Measurements from ENCODE around the gene ZNF467.

DNA sequence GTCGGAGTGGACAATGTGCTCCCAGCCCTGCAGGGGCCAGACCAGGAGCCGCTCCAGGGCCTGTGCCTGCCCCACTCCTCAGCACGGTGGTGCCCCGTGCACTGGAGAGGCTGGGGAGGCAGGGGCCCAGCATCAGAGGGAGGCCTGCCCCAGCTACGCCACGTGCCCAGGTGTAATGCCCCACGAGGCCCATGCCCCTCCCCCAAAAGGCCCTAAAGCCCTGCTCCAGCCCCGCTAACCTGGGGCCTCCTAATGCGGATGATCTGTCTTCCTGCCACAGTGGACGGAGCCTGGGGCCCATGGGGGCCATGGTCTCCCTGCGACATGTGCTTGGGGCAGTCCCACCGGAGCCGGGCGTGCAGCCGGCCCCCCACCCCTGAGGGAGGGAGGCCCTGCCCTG is 41.1 kb upstream of the ZNF467 start:
- TF ChIP-seq, protein P1, sequence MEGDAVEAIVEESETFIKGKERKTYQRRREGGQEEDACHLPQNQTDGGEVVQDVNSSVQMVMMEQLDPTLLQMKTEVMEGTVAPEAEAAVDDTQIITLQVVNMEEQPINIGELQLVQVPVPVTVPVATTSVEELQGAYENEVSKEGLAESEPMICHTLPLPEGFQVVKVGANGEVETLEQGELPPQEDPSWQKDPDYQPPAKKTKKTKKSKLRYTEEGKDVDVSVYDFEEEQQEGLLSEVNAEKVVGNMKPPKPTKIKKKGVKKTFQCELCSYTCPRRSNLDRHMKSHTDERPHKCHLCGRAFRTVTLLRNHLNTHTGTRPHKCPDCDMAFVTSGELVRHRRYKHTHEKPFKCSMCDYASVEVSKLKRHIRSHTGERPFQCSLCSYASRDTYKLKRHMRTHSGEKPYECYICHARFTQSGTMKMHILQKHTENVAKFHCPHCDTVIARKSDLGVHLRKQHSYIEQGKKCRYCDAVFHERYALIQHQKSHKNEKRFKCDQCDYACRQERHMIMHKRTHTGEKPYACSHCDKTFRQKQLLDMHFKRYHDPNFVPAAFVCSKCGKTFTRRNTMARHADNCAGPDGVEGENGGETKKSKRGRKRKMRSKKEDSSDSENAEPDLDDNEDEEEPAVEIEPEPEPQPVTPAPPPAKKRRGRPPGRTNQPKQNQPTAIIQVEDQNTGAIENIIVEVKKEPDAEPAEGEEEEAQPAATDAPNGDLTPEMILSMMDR (IDR thresholded peaks at IDR 0.05; ENCODE audit: insufficient read depth, low read length) = no peak
- TF ChIP-seq, protein P2, sequence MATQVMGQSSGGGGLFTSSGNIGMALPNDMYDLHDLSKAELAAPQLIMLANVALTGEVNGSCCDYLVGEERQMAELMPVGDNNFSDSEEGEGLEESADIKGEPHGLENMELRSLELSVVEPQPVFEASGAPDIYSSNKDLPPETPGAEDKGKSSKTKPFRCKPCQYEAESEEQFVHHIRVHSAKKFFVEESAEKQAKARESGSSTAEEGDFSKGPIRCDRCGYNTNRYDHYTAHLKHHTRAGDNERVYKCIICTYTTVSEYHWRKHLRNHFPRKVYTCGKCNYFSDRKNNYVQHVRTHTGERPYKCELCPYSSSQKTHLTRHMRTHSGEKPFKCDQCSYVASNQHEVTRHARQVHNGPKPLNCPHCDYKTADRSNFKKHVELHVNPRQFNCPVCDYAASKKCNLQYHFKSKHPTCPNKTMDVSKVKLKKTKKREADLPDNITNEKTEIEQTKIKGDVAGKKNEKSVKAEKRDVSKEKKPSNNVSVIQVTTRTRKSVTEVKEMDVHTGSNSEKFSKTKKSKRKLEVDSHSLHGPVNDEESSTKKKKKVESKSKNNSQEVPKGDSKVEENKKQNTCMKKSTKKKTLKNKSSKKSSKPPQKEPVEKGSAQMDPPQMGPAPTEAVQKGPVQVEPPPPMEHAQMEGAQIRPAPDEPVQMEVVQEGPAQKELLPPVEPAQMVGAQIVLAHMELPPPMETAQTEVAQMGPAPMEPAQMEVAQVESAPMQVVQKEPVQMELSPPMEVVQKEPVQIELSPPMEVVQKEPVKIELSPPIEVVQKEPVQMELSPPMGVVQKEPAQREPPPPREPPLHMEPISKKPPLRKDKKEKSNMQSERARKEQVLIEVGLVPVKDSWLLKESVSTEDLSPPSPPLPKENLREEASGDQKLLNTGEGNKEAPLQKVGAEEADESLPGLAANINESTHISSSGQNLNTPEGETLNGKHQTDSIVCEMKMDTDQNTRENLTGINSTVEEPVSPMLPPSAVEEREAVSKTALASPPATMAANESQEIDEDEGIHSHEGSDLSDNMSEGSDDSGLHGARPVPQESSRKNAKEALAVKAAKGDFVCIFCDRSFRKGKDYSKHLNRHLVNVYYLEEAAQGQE (IDR thresholded peaks at IDR 0.05; ENCODE audit: insufficient replicate concordance, low read depth) = no peak
- no peak for TF ChIP-seq POLR2AphosphoS5 (IDR thresholded peaks at IDR 0.05; ENCODE audit: low read depth)
- no peak for TF ChIP-seq SPI1 (IDR thresholded peaks at IDR 0.05; ENCODE audit: borderline replicate concordance, low read depth)
- TF ChIP-seq GABPA (IDR thresholded peaks at IDR 0.05; ENCODE audit: low read depth) = no peak
